GM23338 (cell line): Measurements from ENCODE around the gene MRPL48. TPM values are rescaled to one million over a fixed set of nuclear protein-coding genes. Genes with fewer than 3 reads are reported as not detected.

Experiments
- ATAC-seq: fragments of 200-7000 bp; cut with Tn5 transposase; 3 replicates; pipeline ENCODE4 v1.9.1; 2020
- DNase-seq: peaks from one replicate; pipeline ENCODE4 v3.0.0-alpha.2; 2015; ENCODE audit warnings: low spot score
- H2AFZ ChIP-seq: fragments of 200-600 bp; sonication (generic); 2 replicates; pipeline ENCODE4 v1.8.0; 2016; ENCODE audit warnings: antibody characterized with exemption, mild to moderate bottlenecking, moderate library complexity
- H3F3A ChIP-seq: fragments of 200-600 bp; sonication (generic); replicated peaks from 2 replicates; pipeline ENCODE4 v1.8.0; 2017; ENCODE audit warnings: antibody characterized with exemption, mixed run types, low read depth
- H3K27ac ChIP-seq: fragments of 200-600 bp; sonication (generic); 2 replicates; pipeline ENCODE4 v1.6.1; 2016; ENCODE audit warnings: low read depth
- H3K27me3 ChIP-seq: fragments of 200-600 bp; sonication (generic); 2 replicates; pipeline ENCODE4 v1.8.0; 2016; ENCODE audit warnings: mild to moderate bottlenecking, mixed run types, moderate library complexity; ENCODE audit not compliant: insufficient read depth
- H3K36me3 ChIP-seq: fragments of 200-600 bp; sonication (generic); 2 replicates; pipeline ENCODE4 v1.8.0; 2016; ENCODE audit warnings: mild to moderate bottlenecking; ENCODE audit not compliant: insufficient read depth
- H3K4me1 ChIP-seq: fragments of 200-600 bp; sonication (generic); 2 replicates; pipeline ENCODE4 v1.8.0; 2016; ENCODE audit warnings: mild to moderate bottlenecking, moderate library complexity; ENCODE audit not compliant: insufficient read depth
- H3K4me2 ChIP-seq: fragments of 200-600 bp; sonication (generic); 2 replicates; pipeline ENCODE4 v1.7.1; 2017; ENCODE audit warnings: mixed run types
- H3K4me3 ChIP-seq: fragments of 200-600 bp; sonication (generic); 2 replicates; pipeline ENCODE4 v1.6.1; 2016; ENCODE audit warnings: mixed run types
- H3K79me2 ChIP-seq: fragments of 200-600 bp; sonication (generic); replicated peaks from 2 replicates; pipeline ENCODE4 v1.8.0; 2017; ENCODE audit warnings: mild to moderate bottlenecking; ENCODE audit not compliant: insufficient read depth
- H3K9me2 ChIP-seq: fragments of 200-600 bp; sonication (generic); 2 replicates; pipeline ENCODE4 v1.8.0; 2017; ENCODE audit not compliant: insufficient read depth
- H4K20me1 ChIP-seq: fragments of 200-600 bp; sonication (generic); replicated peaks from 2 replicates; pipeline ENCODE4 v1.8.0; 2017; ENCODE audit warnings: mild to moderate bottlenecking; ENCODE audit not compliant: insufficient read depth
- H3K27ac Mint-ChIP-seq: 2 replicates; pipeline ENCODE4 v1.8.0; 2020; ENCODE audit warnings: inconsistent platforms, mild to moderate bottlenecking, moderate library complexity, mixed read lengths
- H3K27me3 Mint-ChIP-seq: 3 replicates; pipeline ENCODE4 v1.8.0; 2022; ENCODE audit warnings: low read depth, mild to moderate bottlenecking, moderate library complexity, mixed read lengths, inconsistent platforms; ENCODE audit not compliant: insufficient read depth, poor library complexity
- H3K36me3 Mint-ChIP-seq: 3 replicates; pipeline ENCODE4 v1.8.0; 2021; ENCODE audit warnings: low read depth, mild to moderate bottlenecking, inconsistent platforms, moderate library complexity, mixed read lengths
- H3K4me1 Mint-ChIP-seq: 3 replicates; pipeline ENCODE4 v1.8.0; 2020; ENCODE audit warnings: mild to moderate bottlenecking, inconsistent platforms, mixed read lengths
- H3K4me3 Mint-ChIP-seq: 3 replicates; pipeline ENCODE4 v1.8.0; 2021; ENCODE audit warnings: moderate library complexity, mild to moderate bottlenecking, inconsistent platforms, mixed read lengths
- H3K9me3 Mint-ChIP-seq: 3 replicates; pipeline ENCODE4 v1.8.0; 2020; ENCODE audit warnings: moderate library complexity, mild to moderate bottlenecking, inconsistent platforms, mixed read lengths
- ETS1 ChIP-seq: IDR thresholded peaks from 2 replicates; pipeline ENCODE4 v1.6.1; 2016; ENCODE audit warnings: antibody characterized with exemption
- EZH2phosphoT487 ChIP-seq: fragments of 200-600 bp; sonication (generic); IDR thresholded peaks from one replicate; pipeline ENCODE4 v1.8.1; 2018; ENCODE audit warnings: antibody characterized with exemption; ENCODE audit not compliant: unreplicated experiment
- JUNB ChIP-seq: IDR thresholded peaks from one replicate; pipeline ENCODE4 v1.6.1; 2016; ENCODE audit warnings: antibody characterized with exemption; ENCODE audit not compliant: unreplicated experiment
- NANOG ChIP-seq: IDR thresholded peaks from 2 replicates; pipeline ENCODE4 v1.6.1; 2016; ENCODE audit warnings: antibody characterized with exemption, borderline replicate concordance
- ZNF114 ChIP-seq: fragments of 250-450 bp; sonication (Bioruptor Pico); IDR thresholded peaks from 2 replicates; pipeline ENCODE4 v1.5.0; 2020; ENCODE audit warnings: mild to moderate bottlenecking, moderate library complexity
- ZNF331 ChIP-seq: fragments of 250-450 bp; sonication (Bioruptor Pico); IDR thresholded peaks from 2 replicates; pipeline ENCODE4 v1.5.0; 2020; ENCODE audit warnings: low read depth, mild to moderate bottlenecking, moderate library complexity
- ZNF462 ChIP-seq: fragments of 250-450 bp; sonication (Bioruptor Pico); IDR thresholded peaks from 2 replicates; pipeline ENCODE4 v1.5.0; 2020; ENCODE audit warnings: mild to moderate bottlenecking, moderate library complexity
- polyA plus RNA-seq: library from polyadenylated mRNA; unstranded; fragments of >200 nt; fragmentation: Nextera tagmentation; extraction: Ambion mirVana; gene quantifications from 2 replicates; pipeline ENCODE4 v1.2.1, GENCODE V29; 2016
- total RNA-seq: library from RNA; depleted of rRNA; stranded (reverse); fragments of >200 nt; shearing (Covaris generic); gene quantifications from 2 replicates; pipeline ENCODE4 v1.2.3, GENCODE V29; 2014

The MRPL48 gene
- total and polyA plus RNA-seq, 2 experiments from 2014 or later = 24.1 to 103 TPM

GRCh38 chr11:73875380-73875779 lies 87.7 kb downstream of the MRPL48 start:
- peaks cover 37% of the 10 kb centered on the region for H3K4me1 ChIP-seq
- no peaks in the 10 kb centered on the region for H3K9me2 ChIP-seq
- H3F3A ChIP-seq = peaks cover 17% of the 10 kb centered on the region
- peak overlapping the region; percentile 93 for H3K4me3 Mint-ChIP-seq
- peaks cover 23% of the 10 kb centered on the region for H3K4me1 Mint-ChIP-seq
- no peaks in the 10 kb centered on the region for H3K9me3 Mint-ChIP-seq
- H3K27ac ChIP-seq = peak overlapping the region; percentile 98
- peaks cover 21% of the 10 kb centered on the region for H3K36me3 ChIP-seq
- peaks cover 58% of the 10 kb centered on the region for H3K36me3 Mint-ChIP-seq
- TF ChIP-seq ZNF331 (CRISPR knock-in tag) (no peak), NANOG (no peak), ETS1 (no peak), EZH2phosphoT487 (no peak), ZNF462 (no peak), JUNB (no peak), ZNF114 (CRISPR knock-in tag) (no peak)
- no peaks in the 10 kb centered on the region for H3K27me3 ChIP-seq
- H3K4me3 ChIP-seq = peak overlapping the region; percentile 90
- H3K27ac Mint-ChIP-seq = peak overlapping the region; percentile 97
- H3K4me2 ChIP-seq = peak overlapping the region; percentile 91
- ATAC-seq = no peak
- peaks cover 42% of the 10 kb centered on the region for H3K79me2 ChIP-seq
- DNase-seq = no peak
- H4K20me1 ChIP-seq = peaks cover 14% of the 10 kb centered on the region
- peaks cover 12% of the 10 kb centered on the region for H3K27me3 Mint-ChIP-seq
- H2AFZ ChIP-seq = no peak overlapping the region
